PC-3 (cell line): Measurements from ENCODE around the gene AHCTF1. TPM values are rescaled to one million over a fixed set of nuclear protein-coding genes. Genes with fewer than 3 reads are reported as not detected.

Experiments used
- ATAC-seq: fragments of 200-7000 bp; cut with Tn5 transposase; 2 replicates; pipeline ENCODE4 v1.9.1; 2020; ENCODE audit warnings: mild to moderate bottlenecking, moderate library complexity
- BruUV-seq: library from RNA; stranded (reverse); fragments of 400-500 nt; replicated peaks from 2 replicates; lab custom pipeline; 2021; lab: Mats Ljungman, UMichigan
- CTCF ChIA-PET: fragments of 300-600 bp; sonication (Branson Sonifier 250); formaldehyde crosslinking; loops from one replicate; lab custom pipeline; 2022; ENCODE audit warnings: antibody characterized with exemption; lab: Charles Lee
- POLR2A ChIA-PET: fragments of 300-600 bp; sonication (Branson Sonifier 250); formaldehyde crosslinking; loops from one replicate; lab custom pipeline; 2022; ENCODE audit warnings: antibody characterized with exemption; ENCODE audit not compliant: unreplicated experiment; lab: Charles Lee
- DNase-seq: peaks from one replicate; pipeline ENCODE4 v3.0.0-alpha.2; 2015
- H2AFZ ChIP-seq: fragments of 300-600 bp; sonication (generic); 2 replicates; pipeline ENCODE4 v1.6.0; 2016; ENCODE audit warnings: antibody characterized with exemption, low read length
- H3F3A ChIP-seq: fragments of 300-600 bp; sonication (generic); one replicate; pipeline ENCODE4 v1.6.0; 2017; ENCODE audit warnings: antibody characterized with exemption, low read length, control low read depth, mild to moderate bottlenecking; ENCODE audit not compliant: unreplicated experiment
- H3K27ac ChIP-seq: fragments of 300-600 bp; sonication (generic); 2 replicates; pipeline ENCODE4 v1.5.1; 2016; ENCODE audit warnings: mild to moderate bottlenecking, low read length
- H3K27me3 ChIP-seq: fragments of 300-600 bp; sonication (generic); 2 replicates; pipeline ENCODE4 v1.6.1; 2016; ENCODE audit warnings: low read length, mixed read lengths
- H3K36me3 ChIP-seq: fragments of 300-600 bp; sonication (generic); 2 replicates; pipeline ENCODE4 v1.6.1; 2016; ENCODE audit warnings: low read depth, mixed run types, low read length, mixed read lengths
- H3K4me1 ChIP-seq: fragments of 300-600 bp; sonication (generic); 2 replicates; pipeline ENCODE4 v1.5.1; 2016; ENCODE audit warnings: low read length; ENCODE audit not compliant: insufficient read depth
- H3K4me2 ChIP-seq: fragments of 300-600 bp; sonication (generic); 2 replicates; pipeline ENCODE4 v1.6.0; 2016; ENCODE audit warnings: low read length
- H3K4me3 ChIP-seq: fragments of 300-600 bp; sonication (generic); 2 replicates; pipeline ENCODE4 v1.5.1; 2016; ENCODE audit warnings: mild to moderate bottlenecking, low read length, mixed read lengths
- H3K79me2 ChIP-seq: fragments of 300-600 bp; sonication (generic); 2 replicates; pipeline ENCODE4 v1.6.1; 2017; ENCODE audit warnings: low read length, mixed read lengths
- H3K9ac ChIP-seq: fragments of 300-600 bp; sonication (generic); 2 replicates; pipeline ENCODE4 v1.6.0; 2016; ENCODE audit warnings: mild to moderate bottlenecking, low read length
- H3K9me2 ChIP-seq: fragments of 300-600 bp; sonication (generic); replicated peaks from 2 replicates; pipeline ENCODE4 v1.6.1; 2016; ENCODE audit warnings: mixed run types, low read length, mixed read lengths
- H3K9me3 ChIP-seq: fragments of 300-600 bp; sonication (generic); 2 replicates; pipeline ENCODE4 v1.6.1; 2016; ENCODE audit warnings: low read length, mixed read lengths
- H4K20me1 ChIP-seq: fragments of 300-600 bp; sonication (generic); 2 replicates; pipeline ENCODE4 v1.6.1; 2016; ENCODE audit warnings: low read length, mixed read lengths
- CTCF ChIP-seq: fragments of 300-600 bp; sonication (generic); conservative IDR thresholded peaks from 2 replicates; pipeline ENCODE4 v1.5.1; 2017; ENCODE audit warnings: antibody characterized with exemption, low read depth, mild to moderate bottlenecking, low read length
- EZH2 ChIP-seq: fragments of 300-600 bp; sonication (generic); IDR thresholded peaks from one replicate; pipeline ENCODE4 v1.6.1; 2017; ENCODE audit warnings: antibody characterized with exemption, mild to moderate bottlenecking, low read length; ENCODE audit not compliant: unreplicated experiment
- EZH2phosphoT487 ChIP-seq: fragments of 300-600 bp; sonication (generic); IDR thresholded peaks from 2 replicates; pipeline ENCODE4 v1.6.1; 2018; ENCODE audit warnings: mild to moderate bottlenecking, antibody characterized with exemption, low read length, borderline replicate concordance
- intact Hi-C: fragments of 100-400 bp; cut with micrococcal nuclease; formaldehyde crosslinking; loops from 2 replicates; pipeline ENCODE4 v1.9.0; 2023
- total RNA-seq: library from RNA; depleted of rRNA; stranded (reverse); fragments of >200 nt; gene quantifications from 2 replicates; pipeline ENCODE4 v1.2.3, GENCODE V29; 2014

Gene AHCTF1
- total RNA-seq, 1 experiment from 2014 or later = 38.0 TPM

- no peaks in the 10 kb centered on the region for H4K20me1 ChIP-seq
- intact Hi-C loops = no loop called here
- no peaks in the 10 kb centered on the region for H3K4me1 ChIP-seq
- ATAC-seq = no peak
- 0 out of 2 replicates have a peak, but pooled peaks cover 3% of the 10 kb centered on the region for H3K27me3 ChIP-seq
- ChIA-PET CTCF (no interaction called here), POLR2A (no interaction called here)
- no peak overlapping the region for H3K27ac ChIP-seq
- H3K79me2 ChIP-seq = no peaks in the 10 kb centered on the region
- H3K4me2 ChIP-seq = no peak overlapping the region
- no peaks in the 10 kb centered on the region for H3K36me3 ChIP-seq
- H2AFZ ChIP-seq = no peak overlapping the region
- no peak overlapping the region for H3K4me3 ChIP-seq
- H3K9me3 ChIP-seq = no peaks in the 10 kb centered on the region
- no peaks in the 10 kb centered on the region for H3F3A ChIP-seq
- no peak for TF ChIP-seq CTCF
- H3K9me2 ChIP-seq = no peaks in the 10 kb centered on the region
- no TSS peak for BruUV-seq
- no peak overlapping the region for H3K9ac ChIP-seq
- no peak for DNase-seq
Measured at GRCh38 chr1:246803883-246804282, 127.9 kb downstream of the AHCTF1 start.

GRCh38 chr1:246803373-246803772, 128.4 kb downstream of the AHCTF1 start:
- Histone ChIP-seq H2AFZ (no peak overlapping the region), H3K4me1 (no peaks in the 10 kb centered on the region), H3K9me3 (no peaks in the 10 kb centered on the region), H4K20me1 (no peaks in the 10 kb centered on the region), H3K27ac (no peak overlapping the region), H3F3A (no peaks in the 10 kb centered on the region), H3K4me2 (no peak overlapping the region), H3K4me3 (no peak overlapping the region), H3K79me2 (no peaks in the 10 kb centered on the region), H3K36me3 (no peaks in the 10 kb centered on the region), H3K9me2 (no peaks in the 10 kb centered on the region), H3K27me3 (0 out of 2 replicates have a peak, but pooled peaks cover 3% of the 10 kb centered on the region), H3K9ac (no peak overlapping the region)
- no TSS peak for BruUV-seq
- ChIA-PET CTCF (no interaction called here), POLR2A (no interaction called here)
- no peak for ATAC-seq
- DNase-seq = no peak
- intact Hi-C loops = no loop called here
- TF ChIP-seq EZH2phosphoT487 (no peak), CTCF (no peak), EZH2 (no peak)

- no peak overlapping the region for H2AFZ ChIP-seq
- H3K9me3 ChIP-seq = no peaks in the 10 kb centered on the region
- no peak overlapping the region for H3K9ac ChIP-seq
- no TSS peak for BruUV-seq
- no peaks in the 10 kb centered on the region for H4K20me1 ChIP-seq
- DNase-seq (no peak), ATAC-seq (no peak)
- no peak overlapping the region for H3K27ac ChIP-seq
- ChIA-PET POLR2A (no interaction called here), CTCF (no interaction called here)
- intact Hi-C loops = no loop called here
- no peaks in the 10 kb centered on the region for H3K79me2 ChIP-seq
- H3K36me3 ChIP-seq = no peaks in the 10 kb centered on the region
- no peaks in the 10 kb centered on the region for H3F3A ChIP-seq
- no peaks in the 10 kb centered on the region for H3K4me1 ChIP-seq
- H3K9me2 ChIP-seq = no peaks in the 10 kb centered on the region
- TF ChIP-seq EZH2 (no peak), CTCF (no peak), EZH2phosphoT487 (no peak)
- no peak overlapping the region for H3K4me3 ChIP-seq
- H3K27me3 ChIP-seq = no peaks in the 10 kb centered on the region
- H3K4me2 ChIP-seq = no peak overlapping the region
Measured at GRCh38 chr1:246801241-246802020, 130.3 kb downstream of the AHCTF1 start.
